ENCODE results near the gene GNG13.
"Not testable (repeated sequence)": the region's sequence is repeated elsewhere in the genome, so short reads cannot be mapped to it uniquely, and the experiment has no call there.

Gene GNG13

GRCh38 chr16:759110-759910, 41.2 kb downstream of the GNG13 start:
- DNase-seq (ENCODE audit: low spot score), result no peak
- in situ Hi-C loops (cut with MboI; ENCODE audit: low pct_unique_long_range_greater_than_20kb, low sequenced_read_pairs, unreplicated experiment), result no loop called here
- TF ChIP-seq, protein P1, sequence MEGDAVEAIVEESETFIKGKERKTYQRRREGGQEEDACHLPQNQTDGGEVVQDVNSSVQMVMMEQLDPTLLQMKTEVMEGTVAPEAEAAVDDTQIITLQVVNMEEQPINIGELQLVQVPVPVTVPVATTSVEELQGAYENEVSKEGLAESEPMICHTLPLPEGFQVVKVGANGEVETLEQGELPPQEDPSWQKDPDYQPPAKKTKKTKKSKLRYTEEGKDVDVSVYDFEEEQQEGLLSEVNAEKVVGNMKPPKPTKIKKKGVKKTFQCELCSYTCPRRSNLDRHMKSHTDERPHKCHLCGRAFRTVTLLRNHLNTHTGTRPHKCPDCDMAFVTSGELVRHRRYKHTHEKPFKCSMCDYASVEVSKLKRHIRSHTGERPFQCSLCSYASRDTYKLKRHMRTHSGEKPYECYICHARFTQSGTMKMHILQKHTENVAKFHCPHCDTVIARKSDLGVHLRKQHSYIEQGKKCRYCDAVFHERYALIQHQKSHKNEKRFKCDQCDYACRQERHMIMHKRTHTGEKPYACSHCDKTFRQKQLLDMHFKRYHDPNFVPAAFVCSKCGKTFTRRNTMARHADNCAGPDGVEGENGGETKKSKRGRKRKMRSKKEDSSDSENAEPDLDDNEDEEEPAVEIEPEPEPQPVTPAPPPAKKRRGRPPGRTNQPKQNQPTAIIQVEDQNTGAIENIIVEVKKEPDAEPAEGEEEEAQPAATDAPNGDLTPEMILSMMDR (IDR thresholded peaks at IDR 0.05; ENCODE audit: extremely low read depth, insufficient read depth, missing control alignments), result no peak

DNA sequence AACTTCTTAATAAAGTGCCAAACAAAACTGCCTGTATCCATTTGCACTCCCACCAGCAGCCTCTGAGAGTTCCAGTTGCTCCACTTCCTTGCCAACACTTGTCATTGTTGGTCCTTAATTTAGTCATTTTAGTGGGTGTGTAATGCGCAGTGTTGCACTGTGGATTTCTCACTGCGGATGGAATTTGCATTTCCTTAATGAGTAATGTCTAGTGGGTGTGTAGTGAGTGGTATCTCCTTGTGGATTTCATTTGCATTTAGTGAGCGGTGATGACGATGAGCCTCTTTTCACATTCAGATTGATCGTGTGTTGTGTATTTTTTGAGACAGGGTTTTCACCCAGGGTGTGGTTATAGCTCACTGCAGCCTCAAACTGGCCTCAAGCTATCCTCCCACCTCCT, 44.1 kb downstream of the GNG13 start:
- DNase-seq (ENCODE audit: low spot score), result no peak
- TF ChIP-seq, protein P1 (IDR thresholded peaks at IDR 0.05; ENCODE audit: extremely low read depth, insufficient read depth, missing control alignments), result no peak
- in situ Hi-C loops (cut with MboI; ENCODE audit: low pct_unique_long_range_greater_than_20kb, low sequenced_read_pairs, unreplicated experiment), result no loop called here

GRCh38 chr16:754656-755055, 45.9 kb downstream of the GNG13 start:
- in situ Hi-C loops (cut with MboI; ENCODE audit: low pct_unique_long_range_greater_than_20kb, low sequenced_read_pairs, unreplicated experiment), result no loop called here
- TF ChIP-seq, protein P1 (IDR thresholded peaks at IDR 0.05; ENCODE audit: extremely low read depth, insufficient read depth, missing control alignments), result no peak
- no peak for DNase-seq (ENCODE audit: low spot score)

DNA sequence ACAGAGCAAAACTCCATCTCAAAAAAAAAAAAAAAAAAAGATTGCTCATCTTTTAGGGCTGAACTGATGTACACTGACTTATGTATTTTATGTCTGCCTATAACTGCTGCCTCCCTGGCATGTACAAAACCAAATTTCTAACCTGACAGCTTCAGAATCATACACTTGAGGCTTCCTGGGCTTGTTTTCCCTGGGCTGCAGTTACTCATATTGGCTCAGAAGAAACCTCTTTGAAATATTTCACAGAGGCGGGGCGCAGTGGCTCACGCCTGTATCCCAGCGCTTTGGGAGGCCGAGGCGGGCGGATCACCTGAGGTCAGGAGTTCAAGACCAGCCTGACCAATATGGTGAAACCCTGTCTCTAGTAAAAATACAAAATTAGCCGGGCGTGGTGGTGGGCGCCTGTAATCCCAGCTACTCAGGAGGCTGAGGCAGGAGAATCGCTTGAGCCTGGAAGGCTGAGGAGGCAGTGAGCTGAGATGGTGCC, 46.4 kb downstream of the GNG13 start:
- in situ Hi-C loops (cut with MboI; ENCODE audit: low pct_unique_long_range_greater_than_20kb, low sequenced_read_pairs, unreplicated experiment); DNase-seq (ENCODE audit: low spot score): not testable (repeated sequence)

DNA sequence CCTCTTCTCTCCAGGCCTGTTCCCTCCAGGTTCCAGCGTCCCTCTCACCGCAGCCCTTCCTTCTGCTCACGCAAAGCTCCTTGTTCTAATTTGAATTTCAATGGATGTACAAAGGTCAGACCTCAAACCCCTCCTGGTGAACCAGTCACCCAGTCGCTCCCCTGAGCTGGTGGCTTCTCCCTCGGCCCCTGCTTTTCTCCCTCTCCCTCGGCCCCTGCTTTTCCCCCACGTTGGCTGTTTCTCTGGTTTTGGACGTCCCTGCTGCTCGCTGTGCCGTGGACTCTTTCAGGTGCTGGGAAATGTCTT, 48.6 kb downstream of the GNG13 start:
- in situ Hi-C loops (cut with MboI; ENCODE audit: low pct_unique_long_range_greater_than_20kb, low sequenced_read_pairs, unreplicated experiment), result no loop called here
- TF ChIP-seq, protein P1 (IDR thresholded peaks at IDR 0.05; ENCODE audit: extremely low read depth, insufficient read depth, missing control alignments), result no peak

GRCh38 chr16:751152-752006, 49.2 kb downstream of the GNG13 start:
- in situ Hi-C loops (cut with MboI; ENCODE audit: low pct_unique_long_range_greater_than_20kb, low sequenced_read_pairs, unreplicated experiment), result no loop called here
- TF ChIP-seq, protein P1 (IDR thresholded peaks at IDR 0.05; ENCODE audit: extremely low read depth, insufficient read depth, missing control alignments), result no peak
- DNase-seq (ENCODE audit: low spot score), result no peak

More for the DNA sequence above, 48.6 kb downstream of the GNG13 start:
- no peak for DNase-seq (ENCODE audit: low spot score)

GRCh38 chr16:750485-750884, 50.0 kb downstream of the GNG13 start:
- in situ Hi-C loops (cut with MboI; ENCODE audit: low pct_unique_long_range_greater_than_20kb, low sequenced_read_pairs, unreplicated experiment), result no loop called here
- TF ChIP-seq, protein P1 (IDR thresholded peaks at IDR 0.05; ENCODE audit: extremely low read depth, insufficient read depth, missing control alignments), result no peak
- DNase-seq (ENCODE audit: low spot score), result no peak

Data from GM13977 (cell line).